Muscle of leg (tissue), 16 donors: Measurements from ENCODE around the gene NSUN6. TPM values are rescaled to one million over a fixed set of nuclear protein-coding genes. Genes with fewer than 3 reads are reported as not detected.

Experiments used
- DNase-seq: peaks from one replicate; pipeline ENCODE4 v3.0.0; 2013
- H3K27ac ChIP-seq: one replicate; pipeline ENCODE4 v1.5.1; 2013; ENCODE audit warnings: mild to moderate bottlenecking, low read length, control low read depth
- H3K27me3 ChIP-seq: one replicate; pipeline ENCODE4 v1.6.1; 2013; ENCODE audit warnings: low read length; ENCODE audit not compliant: control insufficient read depth, insufficient read depth
- H3K36me3 ChIP-seq: one replicate; pipeline ENCODE4 v1.6.1; 2013; ENCODE audit warnings: low read length; ENCODE audit not compliant: control insufficient read depth, insufficient read depth
- H3K4me1 ChIP-seq: one replicate; pipeline ENCODE4 v1.6.1; 2013; ENCODE audit warnings: low read length; ENCODE audit not compliant: control insufficient read depth, insufficient read depth
- H3K4me3 ChIP-seq: one replicate; pipeline ENCODE4 v1.5.1; 2013; ENCODE audit warnings: low read length, control low read depth
- H3K9me3 ChIP-seq: replicated peaks from 2 replicates; pipeline ENCODE4 v1.6.1; 2013; ENCODE audit warnings: low read depth, low read length; ENCODE audit not compliant: control insufficient read depth
- WGBS: methylation state at CpG from one replicate; pipeline ENCODE4 v1.1.5; 2013; ENCODE audit warnings: missing lambda C conversion rate; ENCODE audit not compliant: insufficient coverage; 5-methylcytosine and 5-hydroxymethylcytosine counted together
- long read RNA-seq, 11 donors: transcript quantifications; one replicate each; lab custom pipeline, GENCODE V29; 2026
- polyA plus RNA-seq, 8 donors: library from polyadenylated mRNA; unstranded; fragments of 120-200 nt; gene quantifications; one replicate each; pipeline versions ENCODE4 v1.2.1 to v1.2.3, GENCODE V29; 2013; ENCODE audit warnings: inconsistent platforms in 1 of 8, low replicate concordance in 1 of 8; ENCODE audit not compliant: insufficient read length in 8 of 8, insufficient read depth in 1 of 8
- total RNA-seq: library from RNA; stranded (reverse); fragments of 120-200 nt; gene quantifications from one replicate; pipeline ENCODE4 v1.2.4, GENCODE V29; 2013

NSUN6 gene
- total RNA-seq (16.5 TPM), polyA plus RNA-seq (10 to 100 TPM in 6 of 8 donors, 1 to 10 TPM in 2; 9.1 to 21.7 (median 12.7) TPM)
- long read RNA-seq, donor 1 = 0 reads
- long read RNA-seq, donor 2, partial matches to known transcripts = 0 of 1 reads
- long read RNA-seq, donor 2, other reads (novel, unspliced or antisense) = 0 of 1 reads
- long read RNA-seq, donor 3 = 0 reads
- long read RNA-seq, donor 4, partial matches to known transcripts = 5 of 6 reads
- long read RNA-seq, donor 4, other reads (novel, unspliced or antisense) = 0 of 6 reads
- long read RNA-seq, donor 5, partial matches to known transcripts = 7 of 9 reads
- long read RNA-seq, donor 5, other reads (novel, unspliced or antisense) = 0 of 9 reads
- long read RNA-seq, donor 6, partial matches to known transcripts = 18 of 28 reads
- long read RNA-seq, donor 6, other reads (novel, unspliced or antisense) = 6 of 28 reads
- long read RNA-seq, donor 7, partial matches to known transcripts = 0 of 1 reads
- long read RNA-seq, donor 7, other reads (novel, unspliced or antisense) = 0 of 1 reads
- long read RNA-seq, donor 8 = 0 reads
- long read RNA-seq, donor 9, partial matches to known transcripts = 8 of 8 reads
- long read RNA-seq, donor 9, other reads (novel, unspliced or antisense) = 0 of 8 reads
- long read RNA-seq, donor 10, partial matches to known transcripts = 0 of 1 reads
- long read RNA-seq, donor 10, other reads (novel, unspliced or antisense) = 0 of 1 reads
- long read RNA-seq, donor 11, partial matches to known transcripts = 6 of 8 reads
- long read RNA-seq, donor 11, other reads (novel, unspliced or antisense) = 0 of 8 reads

GRCh38 chr10:18651324-18652007 lies at the start of gene NSUN6:
TSS of gene NSUN6 (minus strand) at chr10:18651587. CDS start at chr10:18651203, 384 bp downstream.
- H3K36me3 ChIP-seq = no peaks in the 10 kb centered on the region
- peak; percentile 96 for DNase-seq
- no peaks in the 10 kb centered on the region for H3K9me3 ChIP-seq
- H3K4me3 ChIP-seq = peak within 1 kb of the TSS; percentile 87
- WGBS = 0% methylated on average over 37 of the region's 39 CpGs
- peaks cover 3% of the 10 kb centered on the region for H3K4me1 ChIP-seq
- no peaks in the 10 kb centered on the region for H3K27me3 ChIP-seq
- peak within 1 kb of the TSS; percentile 98 for H3K27ac ChIP-seq

- Histone ChIP-seq H3K36me3 (no peaks in the 10 kb centered on the region), H3K4me1 (no peaks in the 10 kb centered on the region), H3K27ac (no peak overlapping the region), H3K4me3 (no peak overlapping the region), H3K9me3 (peaks cover 3% of the 10 kb centered on the region), H3K27me3 (no peaks in the 10 kb centered on the region)
- 40% methylated on average over 1 of the region's 6 CpGs for WGBS
- DNase-seq = no peak
These were observed 48.8 kb upstream of the NSUN6 start for GRCh38 chr10:18699849-18700840.

GRCh38 chr10:18690541-18690940 lies 39.2 kb upstream of the NSUN6 start:
- no peaks in the 10 kb centered on the region for H3K9me3 ChIP-seq
- H3K27ac ChIP-seq = no peak overlapping the region
- DNase-seq = no peak
- 100% methylated on average over 4 of the region's 6 CpGs for WGBS
- no peaks in the 10 kb centered on the region for H3K27me3 ChIP-seq
- H3K36me3 ChIP-seq = no peaks in the 10 kb centered on the region
- no peaks in the 10 kb centered on the region for H3K4me1 ChIP-seq
- no peak overlapping the region for H3K4me3 ChIP-seq

GRCh38 chr10:18689498-18689897 lies 38.1 kb upstream of the NSUN6 start:
- peak; percentile 30 for DNase-seq
- no peaks in the 10 kb centered on the region for H3K27me3 ChIP-seq
- H3K27ac ChIP-seq = no peak overlapping the region
- no peaks in the 10 kb centered on the region for H3K9me3 ChIP-seq
- no peak overlapping the region for H3K4me3 ChIP-seq
- WGBS = no CpG with 5 or more reads among the region's 3 CpGs
- no peaks in the 10 kb centered on the region for H3K36me3 ChIP-seq
- no peaks in the 10 kb centered on the region for H3K4me1 ChIP-seq

- Histone ChIP-seq H3K4me3 (no peak overlapping the region), H3K27ac (no peak overlapping the region), H3K4me1 (no peaks in the 10 kb centered on the region), H3K36me3 (no peaks in the 10 kb centered on the region), H3K9me3 (no peaks in the 10 kb centered on the region), H3K27me3 (no peaks in the 10 kb centered on the region)
- WGBS = no CpG with 5 or more reads among the region's 5 CpGs
- no peak for DNase-seq
These were observed 36.3 kb upstream of the NSUN6 start for GRCh38 chr10:18687706-18688105.

GRCh38 chr10:18687195-18687594 lies 35.8 kb upstream of the NSUN6 start:
- Histone ChIP-seq H3K27me3 (no peaks in the 10 kb centered on the region), H3K4me3 (no peak overlapping the region), H3K36me3 (no peaks in the 10 kb centered on the region), H3K4me1 (no peaks in the 10 kb centered on the region), H3K27ac (no peak overlapping the region), H3K9me3 (no peaks in the 10 kb centered on the region)
- WGBS = 100% methylated on average over 1 of the region's 7 CpGs
- DNase-seq = no peak

- Histone ChIP-seq H3K27me3 (no peaks in the 10 kb centered on the region), H3K9me3 (no peaks in the 10 kb centered on the region), H3K27ac (no peak overlapping the region), H3K4me3 (no peak overlapping the region), H3K36me3 (no peaks in the 10 kb centered on the region), H3K4me1 (no peaks in the 10 kb centered on the region)
- no CpG with 5 or more reads among the region's 7 CpGs for WGBS
- no peak for DNase-seq
These were observed 34.2 kb upstream of the NSUN6 start for GRCh38 chr10:18685555-18685954.

GRCh38 chr10:18684953-18685352 lies 33.6 kb upstream of the NSUN6 start:
- Histone ChIP-seq H3K27ac (no peak overlapping the region), H3K36me3 (no peaks in the 10 kb centered on the region), H3K4me3 (no peak overlapping the region), H3K9me3 (no peaks in the 10 kb centered on the region), H3K27me3 (no peaks in the 10 kb centered on the region), H3K4me1 (no peaks in the 10 kb centered on the region)
- no peak for DNase-seq
- 100% methylated on average over 1 of the region's 3 CpGs for WGBS

GRCh38 chr10:18684416-18684815 lies 33.0 kb upstream of the NSUN6 start:
- Histone ChIP-seq H3K9me3 (no peaks in the 10 kb centered on the region), H3K4me1 (no peaks in the 10 kb centered on the region), H3K27me3 (no peaks in the 10 kb centered on the region), H3K27ac (no peak overlapping the region), H3K36me3 (no peaks in the 10 kb centered on the region), H3K4me3 (no peak overlapping the region)
- WGBS = no CpG with 5 or more reads among the region's 1 CpG
- no peak for DNase-seq
